ENCODE measurements around the gene UFSP1. TPM values are rescaled to one million over a fixed set of nuclear protein-coding genes. Genes with fewer than 3 reads are reported as not detected.

The UFSP1 gene
- total and polyA plus RNA-seq, 4 donors = 1.5 to 2.6 (median 2.0) TPM

Small RNAs within 50 kb of the gene (microRNA-seq; reads per million reads assigned to microRNA genes)
- gene MIR6875 = 0 to 0.60 reads per million in 2 donors

Other genes starting within 250 kb of the UFSP1 start
- 1 to 10 TPM in 1 of 2 donors, under 1 TPM in 1; 0.45 to 2.1 TPM for gene TFR2, start 248.2 kb downstream of the UFSP1 start, total RNA-seq
- not detected for gene TFR2, start 248.2 kb downstream of the UFSP1 start, polyA plus RNA-seq
- not detected for gene ACTL6B, start 233.3 kb downstream of the UFSP1 start, total RNA-seq
- not detected for gene ACTL6B, start 233.3 kb downstream of the UFSP1 start, polyA plus RNA-seq
- gene GNB2, start 216.0 kb downstream of the UFSP1 start, total RNA-seq = 100 to 1,000 TPM; 185 to 204 TPM
- gene GNB2, start 216.0 kb downstream of the UFSP1 start, polyA plus RNA-seq = 100 to 1,000 TPM; 107 to 227 TPM
- 10 to 100 TPM; 36.0 to 48.1 TPM for gene GIGYF1, start 195.5 kb downstream of the UFSP1 start, total RNA-seq
- 10 to 100 TPM in 1 of 2 donors, 1 to 10 TPM in 1; 6.6 to 51.6 TPM for gene GIGYF1, start 195.5 kb downstream of the UFSP1 start, polyA plus RNA-seq
- gene POP7, start 183.6 kb downstream of the UFSP1 start, total RNA-seq = 10 to 100 TPM; 16.4 to 17.9 TPM
- gene POP7, start 183.6 kb downstream of the UFSP1 start, polyA plus RNA-seq = 10 to 100 TPM; 29.6 to 31.8 TPM
- not detected for gene EPO, start 169.2 kb downstream of the UFSP1 start, total RNA-seq
- under 1 TPM in 1 of 2 donors, not detected in 1; 0.26 TPM for gene EPO, start 169.2 kb downstream of the UFSP1 start, polyA plus RNA-seq
- gene ZAN, start 156.1 kb downstream of the UFSP1 start, total RNA-seq = not detected
- gene ZAN, start 156.1 kb downstream of the UFSP1 start, polyA plus RNA-seq = not detected
- 10 to 100 TPM; 44.8 to 71.6 TPM for gene EPHB4, start 62.2 kb downstream of the UFSP1 start, total RNA-seq
- gene EPHB4, start 62.2 kb downstream of the UFSP1 start, polyA plus RNA-seq = 1 to 10 TPM; 4.3 to 4.5 TPM
- 10 to 100 TPM; 20.3 to 34.3 TPM for gene SLC12A9, start 37.0 kb downstream of the UFSP1 start, total RNA-seq
- gene SLC12A9, start 37.0 kb downstream of the UFSP1 start, polyA plus RNA-seq = 10 to 100 TPM in 1 of 2 donors, 1 to 10 TPM in 1; 8.5 to 43.9 TPM
- 10 to 100 TPM; 77.3 to 80.3 TPM for gene TRIP6, start 22.3 kb downstream of the UFSP1 start, total RNA-seq
- 100 to 1,000 TPM in 1 of 2 donors, 10 to 100 TPM in 1; 39.3 to 136 TPM for gene TRIP6, start 22.3 kb downstream of the UFSP1 start, polyA plus RNA-seq
- 100 to 1,000 TPM in 1 of 2 donors, 10 to 100 TPM in 1; 95.5 to 118 TPM for gene SRRT, start 14.6 kb downstream of the UFSP1 start, total RNA-seq
- 100 to 1,000 TPM in 1 of 2 donors, 10 to 100 TPM in 1; 22.2 to 151 TPM for gene SRRT, start 14.6 kb downstream of the UFSP1 start, polyA plus RNA-seq
- gene ACHE, start 6.2 kb upstream of the UFSP1 start, total RNA-seq = 1 to 10 TPM; 2.0 to 2.6 TPM
- 1 to 10 TPM; 1.0 to 1.1 TPM for gene ACHE, start 6.2 kb upstream of the UFSP1 start, polyA plus RNA-seq
- gene MUC3A, start 59.8 kb upstream of the UFSP1 start, total RNA-seq = under 1 TPM; 0.39 to 0.45 TPM
- 1 to 10 TPM in 1 of 2 donors, not detected in 1; 5.5 TPM for gene MUC3A, start 59.8 kb upstream of the UFSP1 start, polyA plus RNA-seq
- gene MUC12, start 79.8 kb upstream of the UFSP1 start, total RNA-seq = under 1 TPM; 0.24 to 0.88 TPM
- gene MUC12, start 79.8 kb upstream of the UFSP1 start, polyA plus RNA-seq = 10 to 100 TPM in 1 of 2 donors, 1 to 10 TPM in 1; 2.6 to 13.1 TPM
- not detected for gene MUC17, start 130.4 kb upstream of the UFSP1 start, total RNA-seq
- gene MUC17, start 130.4 kb upstream of the UFSP1 start, polyA plus RNA-seq = 1 to 10 TPM in 1 of 2 donors, not detected in 1; 1.6 TPM
- 10 to 100 TPM; 56.6 to 58.3 TPM for gene TRIM56, start 195.8 kb upstream of the UFSP1 start, total RNA-seq
- 10 to 100 TPM in 1 of 2 donors, 1 to 10 TPM in 1; 9.4 to 16.9 TPM for gene TRIM56, start 195.8 kb upstream of the UFSP1 start, polyA plus RNA-seq
- 100 to 1,000 TPM in 1 of 2 donors, 10 to 100 TPM in 1; 57.1 to 693 TPM for gene SERPINE1, start 237.4 kb upstream of the UFSP1 start, total RNA-seq
- 100 to 1,000 TPM in 1 of 2 donors, 10 to 100 TPM in 1; 71.5 to 137 TPM for gene SERPINE1, start 237.4 kb upstream of the UFSP1 start, polyA plus RNA-seq

All from aorta (tissue), 4 donors.